ENCODE measurements around the gene TFRC.

- TF ChIP-seq CTCF (IDR thresholded peaks at IDR 0.05) (no peak), POLR2A (IDR thresholded peaks at IDR 0.05) (no peak)
Measured at GRCh38 chr3:196003611-196004010, 78.3 kb downstream of the TFRC start.
